T follicular helper cell (primary cell): ENCODE results near the gene UFD1.
A peak's percentile ranks its signal among the peaks of the same experiment; 100 is the strongest.

Experiments
- DNase-seq: peaks from one replicate; pipeline ENCODE4 v3.0.0-alpha.2; 2020; ENCODE audit warnings: low read depth

Gene UFD1

DNA sequence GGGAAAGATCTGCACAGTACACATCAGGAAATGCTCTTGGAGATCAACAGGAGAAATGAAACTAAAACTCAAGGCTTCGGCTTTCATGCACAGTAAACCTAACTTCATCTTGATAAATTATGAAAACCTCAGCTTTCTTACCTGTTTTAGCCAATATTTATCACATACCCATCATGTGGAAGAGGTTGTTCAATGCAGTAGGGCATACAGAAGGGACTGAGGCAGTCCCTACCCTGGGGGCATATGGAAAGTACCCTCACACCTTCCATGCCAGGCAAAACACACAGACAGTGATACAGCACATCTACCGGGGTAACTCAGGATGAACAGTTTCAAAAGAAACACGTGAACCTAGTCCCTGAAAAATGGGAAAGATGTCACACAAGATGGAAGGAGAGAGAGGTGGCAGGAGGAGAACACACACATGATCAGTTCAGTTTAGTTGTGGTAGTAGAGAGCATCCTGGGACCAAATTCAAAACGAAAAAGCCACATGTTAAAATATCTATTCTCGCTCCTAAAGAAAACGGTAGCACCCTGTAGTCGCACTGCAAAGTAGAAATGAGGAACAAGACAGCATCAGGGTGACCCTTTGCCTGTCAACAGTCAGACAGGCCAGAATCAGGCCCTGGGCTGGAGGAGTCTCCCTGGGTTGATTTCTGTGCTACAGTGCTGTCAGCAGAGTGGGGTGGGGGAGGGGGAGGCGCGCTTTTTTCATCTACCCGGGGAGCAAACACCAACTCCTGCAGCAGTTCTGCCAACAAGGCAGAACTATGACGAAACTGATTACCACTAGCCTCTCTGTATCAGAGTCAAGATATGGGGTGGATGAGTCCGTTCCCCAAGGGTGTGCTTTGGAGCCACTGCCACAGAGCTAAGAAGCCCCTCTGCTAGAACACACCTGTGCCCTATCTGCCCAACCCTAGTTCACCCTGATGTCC, 48.8 kb downstream of the UFD1 start:
- DNase-seq = peak; percentile 25

DNA sequence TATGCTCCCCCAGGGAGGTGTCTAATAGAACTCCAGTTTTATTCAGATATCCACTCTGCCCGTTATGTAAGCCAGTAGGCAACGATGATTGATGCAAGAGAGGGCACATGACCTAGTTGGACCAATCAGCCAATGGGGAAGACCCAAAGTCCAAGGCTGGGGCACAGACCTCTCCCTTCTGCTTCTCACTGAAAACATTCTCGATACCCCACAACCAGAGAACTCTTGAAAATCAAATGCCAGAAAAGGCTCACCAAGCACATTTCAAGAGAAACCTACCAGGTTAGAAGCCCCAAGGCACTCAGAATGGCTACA, 54.9 kb downstream of the UFD1 start:
- no peak for DNase-seq

DNA sequence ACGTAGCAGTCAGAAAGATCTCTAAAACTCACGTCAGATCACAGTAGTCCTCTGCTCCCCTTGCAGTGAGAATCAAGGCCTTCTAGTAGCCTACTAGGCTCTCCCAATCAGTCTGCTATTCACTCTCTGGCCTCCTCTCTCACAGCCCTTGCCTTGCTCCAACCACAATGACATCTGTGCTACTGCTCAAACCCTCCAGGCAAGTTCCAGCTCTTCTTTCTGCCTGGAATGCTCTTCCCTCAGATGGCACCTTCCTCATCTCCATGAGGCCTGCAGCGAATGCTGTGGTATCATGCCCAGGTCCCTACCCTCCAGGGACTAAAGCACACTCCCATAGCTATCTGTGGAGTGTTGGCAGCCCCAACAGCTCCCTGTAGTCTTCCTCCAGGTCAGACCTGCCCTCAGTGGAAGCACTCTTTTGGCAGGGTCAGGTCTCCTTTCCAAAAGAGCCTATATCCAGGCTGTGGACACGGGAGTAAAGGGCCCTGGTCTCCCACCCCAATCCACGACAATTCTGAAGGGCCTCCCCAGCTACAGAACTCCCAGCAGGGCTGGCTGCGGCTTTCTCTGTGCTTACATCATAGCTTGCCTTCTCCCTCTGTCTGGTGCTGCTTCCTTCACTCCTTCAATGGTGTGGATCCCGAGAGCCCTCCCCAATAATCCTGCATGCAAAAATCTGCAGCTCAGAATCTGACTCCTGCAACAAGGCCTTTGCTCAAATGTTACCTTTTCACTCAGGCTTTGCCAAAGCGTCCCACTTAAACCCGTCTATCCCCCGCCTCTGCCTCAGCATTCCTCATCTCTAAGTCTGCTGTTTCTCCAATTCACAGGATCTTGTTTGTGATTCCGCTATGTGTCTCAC, 56.3 kb downstream of the UFD1 start:
- DNase-seq = no peak

DNA sequence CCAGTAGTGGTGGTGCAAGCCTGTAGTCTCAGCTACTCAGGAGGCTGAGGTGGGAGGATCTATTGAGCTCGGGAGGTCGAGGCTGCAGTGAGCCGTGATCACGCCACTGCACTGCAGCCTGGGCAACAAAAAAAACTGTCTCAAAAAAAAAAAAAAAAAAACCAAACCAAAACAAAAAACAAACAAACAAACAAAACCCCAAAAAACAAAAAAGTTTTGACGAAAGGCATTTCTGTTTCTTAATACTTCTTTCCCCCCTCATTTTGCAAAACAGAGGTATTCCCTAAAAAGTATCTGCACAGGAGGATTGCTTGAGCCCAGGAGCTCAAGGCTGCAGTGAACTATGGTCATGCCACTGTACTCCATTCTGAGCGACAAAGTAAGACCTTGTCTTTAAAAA, 58.7 kb downstream of the UFD1 start:
- DNase-seq = no peak

DNA sequence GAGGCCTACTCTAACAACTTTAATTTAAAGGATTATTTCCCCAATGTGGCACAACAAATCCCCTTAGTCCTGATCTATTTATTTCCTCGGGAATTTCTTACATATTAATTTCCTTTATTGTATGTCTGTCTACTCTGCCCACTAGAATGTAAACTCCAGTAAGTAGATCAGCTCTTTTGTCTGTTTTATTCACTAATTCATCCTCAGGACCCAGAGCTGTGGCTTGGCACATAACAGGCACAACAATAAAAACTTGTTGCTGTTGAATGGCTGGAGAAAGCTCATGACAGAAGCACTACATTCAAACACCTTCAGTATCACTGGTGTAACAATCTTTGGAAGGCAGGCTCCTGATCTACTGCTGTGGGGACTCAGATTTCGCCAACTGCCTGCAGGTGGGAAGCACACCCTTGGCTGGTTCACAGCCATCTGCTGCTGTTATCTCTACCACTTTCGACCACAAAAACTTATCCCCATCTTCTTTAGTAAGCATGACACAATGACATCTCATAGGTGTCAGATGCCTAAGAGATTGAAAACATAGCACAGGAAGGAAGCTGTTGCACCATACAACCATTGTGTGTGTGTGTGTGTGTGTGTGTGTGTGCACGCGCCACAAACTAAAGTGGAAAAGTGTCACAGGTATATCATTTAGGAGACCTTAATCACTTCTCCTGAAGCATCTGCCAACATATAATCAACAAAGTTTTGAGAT, 59.4 kb downstream of the UFD1 start:
- DNase-seq = no peak

DNA sequence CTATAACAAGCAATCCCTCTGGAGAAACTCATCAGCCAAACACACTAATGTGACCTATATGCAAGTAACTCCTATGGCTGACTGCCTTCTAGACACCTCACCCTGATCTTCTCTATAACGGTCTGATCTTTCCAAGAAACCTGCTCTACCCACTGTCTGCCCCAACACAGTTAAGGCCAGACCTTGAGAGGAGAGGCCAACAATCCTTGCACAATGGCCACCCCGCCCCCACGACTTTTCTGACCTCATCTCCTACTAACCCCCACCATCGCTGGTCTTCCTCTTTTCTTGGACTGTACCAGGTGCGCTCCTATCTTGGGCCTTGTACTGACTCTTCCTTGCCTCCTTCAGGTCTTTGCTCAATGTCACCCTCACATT, 59.9 kb downstream of the UFD1 start:
- DNase-seq = no peak

DNA sequence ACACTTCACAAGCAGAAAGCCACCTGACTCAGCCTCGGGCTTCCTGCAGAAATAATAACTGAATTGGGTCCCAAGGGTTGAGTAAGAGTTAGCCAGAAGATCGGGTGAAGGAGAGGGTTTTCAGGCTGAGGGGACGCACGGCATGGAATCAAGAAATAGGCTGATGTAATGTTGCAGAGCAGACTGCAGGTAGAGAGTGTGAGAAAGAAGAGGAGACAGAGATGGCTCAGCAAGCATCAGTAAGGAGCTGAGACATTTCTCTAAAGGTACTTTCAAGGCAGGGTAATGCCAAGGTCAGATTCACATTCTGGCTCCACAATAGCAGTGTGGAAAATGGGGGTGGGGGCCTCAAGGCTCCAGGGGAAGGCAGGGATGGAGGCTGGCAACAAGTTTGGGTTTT, 66.1 kb downstream of the UFD1 start:
- DNase-seq = no peak

DNA sequence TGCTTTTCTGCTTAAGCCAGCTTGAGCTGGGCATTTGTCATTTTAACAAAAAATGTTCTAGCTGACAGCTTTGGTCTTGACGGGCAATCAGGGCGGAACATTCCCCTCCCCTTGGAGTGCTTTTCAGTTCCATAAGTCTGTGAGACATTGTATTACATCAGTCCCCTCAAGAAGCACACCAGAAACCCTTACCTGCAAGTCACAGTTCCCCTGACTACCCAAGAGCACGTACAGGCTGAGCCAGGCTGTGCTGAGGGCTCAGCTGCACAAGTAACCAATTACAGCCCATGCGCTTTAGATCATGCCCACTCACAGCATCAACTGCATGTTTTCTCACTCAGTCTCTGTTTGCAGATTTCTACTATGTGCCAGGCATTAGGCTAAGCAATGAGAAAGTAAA, 66.5 kb downstream of the UFD1 start:
- DNase-seq = no peak

DNA sequence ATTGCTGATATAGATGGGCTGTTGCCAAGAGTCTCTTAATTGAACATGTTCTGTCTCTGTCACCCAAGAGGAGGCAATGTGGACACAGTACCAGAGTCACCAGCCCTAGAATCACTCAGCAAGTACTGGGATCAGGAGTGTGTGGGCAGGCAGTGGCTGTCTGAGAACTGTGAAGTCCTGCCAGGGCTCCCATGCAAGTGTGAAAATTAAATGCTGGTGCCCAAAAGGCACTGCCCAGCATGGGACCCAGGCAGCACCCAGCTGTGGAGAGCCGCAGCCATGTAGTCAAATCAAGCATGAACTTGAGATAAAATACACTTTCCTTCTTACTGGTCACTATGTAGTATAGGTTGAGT, 67.3 kb downstream of the UFD1 start:
- no peak for DNase-seq

DNA sequence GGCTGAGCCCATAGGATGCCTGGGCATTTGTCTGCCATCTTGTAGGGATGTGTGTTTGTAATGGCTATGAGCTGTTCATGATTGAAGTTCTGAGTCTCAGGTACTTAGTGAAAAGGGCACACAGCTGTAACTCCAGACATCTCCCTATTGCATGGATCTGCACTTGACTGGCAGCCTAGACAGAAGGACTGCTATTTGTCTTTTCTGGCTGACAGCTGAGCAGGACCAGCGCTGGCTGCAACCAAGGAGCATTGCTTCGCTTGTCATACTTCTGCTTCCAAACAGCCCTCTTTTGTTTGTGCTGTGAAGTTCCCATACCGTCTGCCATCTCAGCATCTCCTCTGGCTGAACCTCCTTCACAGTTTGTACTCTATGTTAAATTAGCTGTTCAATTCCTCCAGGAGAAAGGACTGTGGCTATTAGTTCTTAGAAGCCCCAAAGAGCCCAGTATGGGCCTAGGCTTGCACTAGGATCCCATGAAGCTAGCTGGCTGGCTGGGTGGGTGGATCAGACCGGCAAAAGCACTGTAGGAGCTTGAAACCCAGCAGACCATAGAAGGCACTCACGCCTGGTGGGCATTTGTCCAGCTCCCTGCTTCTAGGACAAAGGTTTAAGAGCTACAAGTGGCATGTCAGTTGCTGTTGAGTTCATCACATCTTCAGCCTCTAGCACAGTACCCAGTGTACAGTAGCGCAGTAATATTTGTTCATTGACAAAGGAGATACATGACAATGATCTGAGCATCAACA, 67.9 kb downstream of the UFD1 start:
- no peak for DNase-seq

DNA sequence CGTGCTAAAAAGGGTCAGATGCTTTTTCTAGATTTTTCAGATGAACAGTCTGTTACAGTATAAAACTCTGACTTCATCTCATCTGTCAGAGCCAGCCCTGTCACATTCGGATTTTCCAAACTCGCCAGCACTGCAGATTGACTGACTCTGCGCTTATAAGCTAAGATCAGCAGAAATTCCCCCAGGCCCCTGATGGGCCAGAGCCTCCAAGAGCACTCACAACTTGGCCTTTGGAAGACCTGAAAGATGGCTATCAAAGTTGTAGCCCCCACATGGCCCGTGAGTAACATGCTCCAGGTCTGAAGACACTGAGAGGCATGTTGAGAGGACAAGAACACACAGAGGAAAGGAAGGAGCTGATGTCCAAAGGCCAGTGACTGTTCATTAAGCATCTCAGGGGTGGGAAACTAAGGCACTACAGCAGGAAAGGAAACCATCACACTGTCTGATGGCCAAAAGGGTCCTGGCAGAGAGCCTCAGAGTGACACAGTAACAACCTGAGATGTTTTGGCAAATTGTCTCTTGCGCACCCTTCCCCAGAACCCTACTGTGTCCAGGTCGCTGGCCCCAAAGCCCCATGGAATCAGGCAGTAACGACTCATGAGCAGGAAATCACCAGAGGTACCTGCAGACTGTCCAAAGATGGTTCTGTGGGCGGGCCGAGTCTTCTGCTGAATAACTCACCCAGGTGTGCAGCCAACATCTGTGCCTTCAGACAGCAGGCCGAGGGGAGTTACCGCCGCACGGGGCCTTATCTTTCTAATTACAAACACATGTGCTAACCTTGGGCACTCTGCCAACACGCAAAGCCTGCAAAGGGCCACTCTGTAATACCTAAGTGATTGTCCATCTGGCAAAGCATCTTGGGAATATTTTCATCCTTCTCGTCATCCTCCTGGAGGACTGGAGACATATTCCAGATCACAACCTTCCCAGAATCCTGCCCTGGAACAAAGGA, 71.1 kb downstream of the UFD1 start:
- no peak for DNase-seq

DNA sequence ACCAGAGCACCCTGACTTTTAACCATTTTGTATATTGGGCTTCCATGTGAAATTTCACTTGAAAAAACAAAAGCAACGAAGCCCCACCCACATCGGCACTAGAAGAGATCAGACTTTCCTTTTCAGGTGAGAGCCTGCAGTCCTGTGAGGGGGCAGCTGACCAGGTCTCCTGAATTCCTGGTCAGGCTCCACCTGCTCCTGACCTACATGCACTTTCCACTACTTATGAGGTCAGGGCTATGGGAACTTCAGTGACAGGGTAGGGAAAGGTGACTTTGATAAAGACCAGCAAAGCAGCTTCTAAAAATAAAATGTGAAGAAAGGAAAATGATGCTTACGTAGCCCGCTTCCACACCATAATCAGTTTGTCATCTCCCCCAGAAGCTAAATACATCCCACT, 72.1 kb downstream of the UFD1 start:
- no peak for DNase-seq

DNA sequence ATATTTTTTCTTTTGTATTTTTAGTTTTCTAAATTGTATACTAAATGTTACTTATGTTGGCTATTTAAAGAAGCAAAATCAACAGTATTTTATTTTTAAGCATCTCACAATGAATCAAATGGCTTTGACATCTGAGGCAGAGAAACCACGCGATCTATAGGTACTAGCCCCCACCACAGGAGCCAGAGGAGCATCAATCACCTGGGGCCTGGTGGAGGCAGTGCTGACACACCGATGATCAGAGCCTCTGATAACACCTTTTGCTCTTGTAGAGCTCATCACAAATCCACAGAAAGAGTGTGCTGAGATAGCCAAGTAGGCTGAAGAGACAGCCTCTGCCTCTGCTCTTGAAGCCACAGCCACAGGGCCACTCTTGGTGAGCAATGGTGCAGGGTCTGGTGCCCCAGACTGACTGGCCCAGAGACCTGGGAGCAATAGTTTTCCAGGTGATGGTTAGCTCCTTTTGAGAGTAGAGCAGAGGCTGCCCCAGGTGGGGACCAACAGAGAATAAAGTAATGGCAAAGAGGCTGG, 72.6 kb downstream of the UFD1 start:
- DNase-seq = no peak

DNA sequence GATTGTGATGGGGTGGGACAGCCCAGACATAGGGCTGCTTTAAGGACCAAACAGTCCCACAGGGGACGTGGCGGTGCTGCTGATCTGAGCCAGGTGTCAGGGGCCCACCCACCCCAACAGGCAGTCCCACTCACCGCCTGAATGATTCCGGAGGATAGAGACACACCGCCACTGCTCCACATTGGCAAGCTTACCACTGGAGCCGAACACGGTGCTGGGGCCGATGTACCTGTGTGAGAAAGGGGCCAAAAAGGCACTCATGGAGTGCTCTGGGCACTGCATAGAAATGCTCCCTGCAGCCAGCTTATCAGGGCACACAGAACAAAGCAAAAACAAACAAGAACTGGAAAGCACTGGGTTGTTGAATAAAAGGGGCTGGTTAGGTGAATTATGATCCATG, 73.3 kb downstream of the UFD1 start:
- no peak for DNase-seq

DNA sequence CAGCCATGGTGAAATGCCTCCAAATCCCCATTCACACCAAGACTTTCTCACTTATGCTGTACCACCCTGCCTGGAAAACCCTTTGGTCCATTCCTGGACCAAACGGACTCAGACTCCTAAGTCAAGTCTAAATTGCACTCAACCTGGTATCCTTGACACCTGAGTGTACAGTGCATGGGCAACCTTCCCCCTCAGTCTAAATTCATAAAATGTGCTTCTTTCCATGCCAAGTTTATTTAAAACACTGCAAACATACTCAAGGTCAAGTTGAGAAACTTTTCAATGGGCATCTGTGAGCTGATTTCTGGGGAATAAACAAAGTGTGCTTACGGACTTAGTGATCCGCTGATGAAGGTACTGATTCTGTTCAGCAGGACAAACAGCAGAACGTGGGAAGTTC, 73.9 kb downstream of the UFD1 start:
- no peak for DNase-seq

DNA sequence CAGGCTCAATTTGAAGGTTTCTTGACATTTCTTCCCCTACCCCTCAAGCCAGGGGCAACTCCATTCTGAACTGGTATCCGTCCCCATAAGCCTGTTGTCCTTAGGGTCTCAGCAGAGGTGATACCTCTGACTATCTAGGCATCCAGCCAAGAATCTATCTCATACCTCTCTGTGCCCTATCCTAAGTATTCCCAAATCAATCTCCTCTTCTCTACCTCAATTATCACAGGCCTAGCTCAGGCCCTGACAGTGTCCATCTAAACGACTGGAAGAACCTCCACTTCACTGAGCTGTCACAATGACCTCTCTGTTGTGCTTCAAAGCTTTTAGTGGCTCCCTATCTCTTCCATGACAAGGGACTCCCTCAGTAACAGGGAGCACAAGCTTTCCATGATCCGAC, 74.3 kb downstream of the UFD1 start:
- no peak for DNase-seq

DNA sequence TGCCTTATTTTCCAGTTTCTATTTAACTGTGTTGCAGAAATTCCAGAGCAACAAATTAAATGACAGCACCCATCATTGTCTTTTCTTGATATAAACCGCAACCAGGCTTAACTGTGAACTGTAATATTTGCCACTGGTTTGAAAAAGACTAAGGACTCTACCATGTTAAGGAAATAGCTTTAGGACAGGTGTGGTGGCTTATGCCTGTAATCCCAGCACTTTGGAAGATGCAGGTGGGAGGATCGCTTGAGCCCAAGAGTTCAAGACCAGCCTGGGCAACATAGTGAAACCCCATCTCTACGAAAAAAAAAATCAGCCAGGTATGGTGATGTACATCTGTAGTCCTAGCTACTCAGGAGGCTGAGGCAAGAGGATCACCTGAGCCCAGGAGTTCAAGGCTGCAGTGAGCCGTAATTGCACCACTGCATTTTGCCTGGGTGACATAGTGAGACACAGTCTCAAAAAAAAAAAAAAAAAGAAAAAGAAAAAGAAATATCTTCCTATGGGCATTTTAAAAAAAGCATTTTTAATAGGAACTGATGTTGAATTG, 76.3 kb downstream of the UFD1 start:
- DNase-seq = no peak

DNA sequence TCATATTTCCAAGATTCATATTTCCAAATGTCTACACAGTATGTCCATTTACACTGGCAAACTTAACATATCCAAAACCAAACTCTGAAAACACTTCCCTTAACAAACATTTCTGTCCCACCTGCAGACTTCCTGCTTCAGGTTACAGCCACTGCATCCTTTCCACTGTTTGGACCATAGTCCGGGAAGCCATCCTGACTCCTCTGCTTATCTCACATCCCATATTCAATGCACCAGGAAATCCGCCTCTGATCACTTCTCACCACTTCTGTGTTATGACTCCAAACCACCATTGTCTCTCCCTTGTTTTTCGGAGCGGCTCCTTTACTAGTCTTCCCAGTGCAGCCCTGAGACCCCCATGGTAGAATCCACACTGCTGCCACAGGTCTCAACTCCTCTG, 77.5 kb downstream of the UFD1 start:
- DNase-seq = no peak

DNA sequence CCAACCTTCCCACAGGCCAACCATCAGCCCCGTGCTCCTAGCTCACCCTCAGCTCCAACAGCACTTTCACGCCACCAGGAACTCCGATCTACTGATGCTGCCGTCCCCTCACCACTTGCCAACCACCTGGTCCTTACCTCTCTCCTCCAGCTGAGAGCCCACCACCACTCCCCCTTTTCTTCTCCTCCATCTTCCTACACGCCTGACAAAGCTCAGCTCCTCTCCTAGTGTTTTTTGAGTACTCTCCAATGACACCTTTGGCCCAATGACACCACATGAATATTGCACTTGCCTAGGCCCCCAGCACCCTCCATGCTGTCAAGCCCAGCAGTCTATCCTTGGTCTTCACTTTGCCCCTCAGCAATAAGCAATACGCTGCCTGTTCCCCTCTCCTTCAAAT, 78.1 kb downstream of the UFD1 start:
- DNase-seq = no peak
